GM19023 (cell line): ENCODE measurements around the gene ZNF705A.
"Not testable (repeated sequence)": the region's sequence is repeated elsewhere in the genome, so short reads cannot be mapped to it uniquely, and the experiment has no call there.

ENCODE experiments used
- ATAC-seq: cut with Tn5 transposase; IDR thresholded peaks from one replicate; pipeline ENCODE4 v1.9.1; 2021; ENCODE audit warnings: mild to moderate bottlenecking, moderate library complexity; ENCODE audit not compliant: unreplicated experiment

Gene ZNF705A

DNA sequence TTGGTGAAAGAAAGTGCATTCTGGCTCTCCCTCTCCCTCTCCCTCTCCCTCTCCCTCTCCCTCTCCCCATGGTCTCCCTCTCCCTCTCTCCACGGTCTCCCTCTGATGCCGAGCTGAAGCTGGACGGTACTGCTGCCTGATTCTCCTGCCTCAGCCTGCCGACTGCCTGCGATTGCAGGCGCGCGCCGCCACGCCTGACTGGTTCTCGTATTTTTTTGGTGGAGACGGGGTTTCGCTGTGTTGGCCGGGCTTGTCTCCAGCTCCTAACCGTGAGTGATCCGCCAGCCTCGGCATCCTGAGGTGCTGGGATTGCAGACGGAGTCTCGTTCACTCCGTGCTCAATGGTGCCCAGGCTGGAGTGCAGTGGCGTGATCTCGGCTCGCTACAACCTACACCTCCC is 26.5 kb downstream of the ZNF705A start:
- not testable (repeated sequence) for ATAC-seq

DNA sequence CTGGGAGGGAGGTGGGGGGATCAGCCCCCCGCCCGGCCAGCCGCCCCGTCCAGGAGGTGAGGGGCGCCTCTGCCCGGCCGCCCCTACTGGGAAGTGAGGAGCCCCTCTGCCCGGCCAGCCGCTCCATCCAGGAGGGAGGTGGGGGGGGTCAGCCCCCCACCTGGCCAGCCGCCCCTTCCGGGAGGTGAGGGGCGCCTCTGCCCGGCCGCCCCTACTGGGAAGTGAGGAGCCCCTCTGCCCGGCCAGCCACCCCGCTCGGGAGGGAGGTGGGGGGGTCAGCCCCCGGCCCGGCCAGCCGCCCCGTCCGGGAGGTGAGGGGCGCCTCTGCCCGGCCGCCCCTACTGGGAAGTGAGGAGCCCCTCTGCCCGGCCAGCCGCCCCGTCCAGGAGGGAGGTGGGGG is 27.4 kb downstream of the ZNF705A start:
- not testable (repeated sequence) for ATAC-seq

- ATAC-seq: not testable (repeated sequence)
Measured at GRCh38 chr12:8188088-8188487, 31.3 kb downstream of the ZNF705A start.

GRCh38 chr12:8197685-8198308 is 41.0 kb downstream of the ZNF705A start:
- ATAC-seq: not testable (repeated sequence)

GRCh38 chr12:8218711-8219382 is 62.0 kb downstream of the ZNF705A start:
- not testable (repeated sequence) for ATAC-seq

GRCh38 chr12:8221375-8221774 is 64.6 kb downstream of the ZNF705A start:
- not testable (repeated sequence) for ATAC-seq

DNA sequence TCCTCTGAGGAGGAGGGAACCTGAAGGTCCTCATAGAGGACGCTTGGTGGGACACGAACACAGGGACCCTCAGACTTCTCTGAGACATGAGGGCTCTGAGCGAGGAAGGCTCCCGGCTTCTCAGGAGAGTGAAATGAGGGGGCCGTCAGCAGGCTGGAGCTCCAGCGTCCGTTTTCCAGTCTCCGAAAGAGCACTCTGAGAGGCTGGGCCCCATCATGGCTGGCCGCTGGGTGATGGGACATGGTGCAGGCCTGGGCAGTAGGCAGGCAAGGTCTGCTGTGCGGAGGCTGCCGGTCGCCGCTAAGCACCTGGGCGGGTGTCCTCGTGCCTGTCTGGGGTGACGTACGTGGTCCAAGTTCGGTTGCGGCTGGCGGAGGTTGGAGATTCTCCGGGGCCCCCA is 65.0 kb downstream of the ZNF705A start:
- not testable (repeated sequence) for ATAC-seq

DNA sequence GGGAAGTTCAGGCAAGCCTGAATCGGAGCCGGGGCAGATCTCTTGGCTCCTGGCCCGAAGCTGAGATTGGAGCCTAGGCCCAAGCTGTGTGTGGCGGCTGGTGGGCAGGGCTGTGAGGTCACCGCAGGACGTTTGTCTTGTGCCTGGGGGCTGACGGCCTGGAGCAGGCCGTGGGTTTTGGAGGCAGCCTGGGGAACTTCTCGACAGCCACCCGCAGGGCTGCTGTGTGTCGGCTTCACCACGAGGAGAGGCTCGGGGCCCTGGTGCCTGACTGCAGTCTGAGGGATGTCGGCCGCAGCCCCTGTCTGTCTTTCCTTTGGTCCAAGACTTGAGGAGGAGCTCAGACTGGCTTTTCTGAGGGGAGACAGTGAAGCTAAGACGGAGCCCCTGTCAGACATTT is 65.5 kb downstream of the ZNF705A start:
- not testable (repeated sequence) for ATAC-seq

- ATAC-seq: not testable (repeated sequence)
Measured at GRCh38 chr12:8223646-8224045, 66.8 kb downstream of the ZNF705A start.

DNA sequence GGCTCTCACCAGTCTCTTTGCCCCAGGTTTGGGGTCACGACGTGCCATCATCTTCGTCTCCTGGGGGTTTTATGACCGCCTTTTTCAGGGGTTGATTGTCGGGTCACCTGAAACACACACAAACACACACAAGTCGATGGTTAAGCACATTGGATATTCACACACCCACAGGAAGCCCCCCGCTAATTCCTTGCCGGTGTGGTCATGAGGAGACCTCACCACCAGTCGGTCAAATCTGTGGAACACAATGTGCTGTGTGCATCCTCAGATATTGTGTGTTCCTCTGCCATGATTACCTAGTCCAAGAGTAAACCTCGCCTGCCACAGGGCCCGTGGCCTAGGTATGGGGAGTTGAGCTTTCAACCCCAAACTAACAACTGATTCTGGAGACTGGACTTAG is 68.0 kb downstream of the ZNF705A start:
- ATAC-seq: not testable (repeated sequence)

DNA sequence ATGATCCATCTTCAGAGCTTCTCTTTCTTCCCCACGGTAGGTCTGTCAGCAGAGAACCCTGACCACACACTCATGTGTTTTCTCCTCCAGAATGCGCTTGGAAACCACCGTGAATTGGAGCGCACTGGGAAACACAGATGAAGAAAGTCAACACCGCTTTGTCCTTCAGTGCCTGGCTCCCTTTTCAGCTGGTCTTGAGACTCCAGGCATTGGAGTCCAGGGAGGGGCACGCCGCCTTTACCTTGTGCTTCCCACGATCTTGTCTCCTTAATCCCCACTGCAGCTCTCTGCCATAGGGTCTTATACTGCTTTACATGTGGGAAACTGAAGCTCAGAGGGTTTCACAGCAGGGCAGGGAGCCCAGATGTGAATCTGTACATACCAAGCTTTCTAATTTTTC is 69.5 kb downstream of the ZNF705A start:
- ATAC-seq: no peak

- ATAC-seq: not testable (repeated sequence)
Measured at GRCh38 chr12:8226992-8227731, 70.3 kb downstream of the ZNF705A start, which contains the start of gene FAM90A1. Gene FAM90A1 (minus strand): TSS chr12:8227618. CDS start chr12:8224832, 2,786 bp downstream.

GRCh38 chr12:8227732-8228077 is 70.9 kb downstream of the ZNF705A start:
- not testable (repeated sequence) for ATAC-seq

DNA sequence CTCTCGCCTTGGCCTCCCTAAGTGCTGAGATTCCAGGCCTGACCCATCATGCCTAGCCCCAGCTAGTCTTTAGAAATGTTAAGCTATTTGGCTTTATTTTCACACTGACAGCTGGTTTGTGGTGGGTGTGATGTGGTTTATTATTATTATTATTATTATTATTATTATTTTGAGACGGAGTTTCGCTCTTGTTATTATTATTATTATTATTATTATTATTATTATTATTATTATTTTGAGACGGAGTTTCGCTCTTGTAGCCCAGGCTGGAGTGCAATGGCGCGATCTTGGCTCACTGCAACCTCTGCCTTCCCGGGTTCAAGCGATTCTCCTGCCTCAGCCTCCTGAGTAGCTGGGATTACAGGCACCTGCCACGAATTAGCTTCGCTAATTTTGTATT is 71.8 kb downstream of the ZNF705A start:
- ATAC-seq: not testable (repeated sequence)

- not testable (repeated sequence) for ATAC-seq
Measured at GRCh38 chr12:8229486-8229885, 72.7 kb downstream of the ZNF705A start.
